Measurements from ENCODE around the gene RBM5. TPM values are rescaled to one million over a fixed set of nuclear protein-coding genes. Genes with fewer than 3 reads are reported as not detected.

RBM5 gene
- total RNA-seq, 2 donors from 2014 or later = 139 to 308 TPM

- intact Hi-C loops (cut with DNase I) = no loop called here
- no peak for ATAC-seq
- no peaks in the 10 kb centered on the region for H3K27me3 ChIP-seq
- 70 to 94% methylated on average over 2 to 5 of the region's 5 CpGs for WGBS, 2 donors
- TF ChIP-seq CTCF (IDR thresholded peaks at IDR 0.05) = no peak
- no peak for TF ChIP-seq POLR2A (IDR thresholded peaks at IDR 0.05)
- no peaks in the 10 kb centered on the region for H3K9me3 ChIP-seq
- H3K4me1 ChIP-seq = peaks cover 25% of the 10 kb centered on the region
- H3K36me3 ChIP-seq (replicated peaks in 1 of 2; ENCODE audit: insufficient read depth in 1 of 2, low read depth in 2 of 2) = no peaks in the 10 kb centered on the region
- DNase-seq = no peak
- no peak overlapping the region for H3K4me3 ChIP-seq
- no peak overlapping the region for H3K27ac ChIP-seq
These were observed 63.0 kb downstream of the RBM5 start for GRCh38 chr3:50151728-50152127.

- intact Hi-C loops (cut with DNase I) = no loop called here
These were observed 65.2 kb downstream of the RBM5 start for GRCh38 chr3:50153782-50154475.

GRCh38 chr3:50154476-50154839 lies 65.7 kb downstream of the RBM5 start:
- H3K27ac ChIP-seq = peak overlapping the region in 3 of 4 donors; percentile 10 to 81 (median 78)
- intact Hi-C loops (cut with DNase I) = no loop called here

More at GRCh38 chr3:50153782-50154475, 65.2 kb downstream of the RBM5 start:
- Histone ChIP-seq H3K27me3 (no peaks in the 10 kb centered on the region), H3K4me1 (peaks cover 25% of the 10 kb centered on the region), H3K27ac (peak overlapping the region in 3 of 4 donors; percentile 10 to 81 (median 78)), H3K36me3 (replicated peaks in 1 of 2; ENCODE audit: insufficient read depth in 1 of 2, low read depth in 2 of 2) (no peaks in the 10 kb centered on the region), H3K9me3 (no peaks in the 10 kb centered on the region), H3K4me3 (no peak overlapping the region)
- no peak for DNase-seq
- TF ChIP-seq CTCF (IDR thresholded peaks at IDR 0.05) (no peak), POLR2A (IDR thresholded peaks at IDR 0.05) (no peak)
- no peak for ATAC-seq
- 37 to 63% methylated on average over 7 to 8 of the region's 9 CpGs for WGBS, 2 donors

GRCh38 chr3:50154840-50155490 lies 66.2 kb downstream of the RBM5 start, which contains the start of gene SEMA3F:
TSS of gene SEMA3F (plus strand) at chr3:50155324. CDS start at chr3:50159623, 4,299 bp downstream.
- TF ChIP-seq CTCF (IDR thresholded peaks at IDR 0.05) (peak in 1 of 7 experiments; percentile 39), POLR2A (IDR thresholded peaks at IDR 0.05) (peak in 2 of 3 donors; percentile 12 to 30)
- no peaks in the 10 kb centered on the region for H3K27me3 ChIP-seq

More at GRCh38 chr3:50154476-50154839, 65.7 kb downstream of the RBM5 start:
- WGBS, 2 donors = 2% methylated on average over 23 of the region's 34 CpGs; no CpG with 5 or more reads in 1 of the 2 donors
- ATAC-seq = peak; percentile 59
- Histone ChIP-seq H3K9me3 (no peaks in the 10 kb centered on the region), H3K36me3 (replicated peaks in 1 of 2; ENCODE audit: insufficient read depth in 1 of 2, low read depth in 2 of 2) (no peaks in the 10 kb centered on the region), H3K4me3 (peak overlapping the region in 1 of 2 donors; percentile 33), H3K4me1 (peaks cover 25% of the 10 kb centered on the region), H3K27me3 (no peaks in the 10 kb centered on the region)
- TF ChIP-seq POLR2A (IDR thresholded peaks at IDR 0.05) = no peak
- peak in 4 of 7 experiments; percentile 19 to 32 (median 24) for TF ChIP-seq CTCF (IDR thresholded peaks at IDR 0.05)
- DNase-seq = no peak

More at GRCh38 chr3:50154840-50155490, 66.2 kb downstream of the RBM5 start, which contains the start of gene SEMA3F:
- H3K4me3 ChIP-seq = peak within 1 kb of the TSS in 1 of 2 donors; percentile 33
- intact Hi-C loops (cut with DNase I) = no loop called here
- DNase-seq = peak; percentile 75 to 83 (median 79)
- H3K27ac ChIP-seq = peak within 1 kb of the TSS; percentile 48 to 81 (median 74)
- peak; percentile 92 for ATAC-seq
- WGBS, 2 donors = 0% methylated on average over 81 of the region's 98 CpGs; no CpG with 5 or more reads in 1 of the 2 donors
- no peaks in the 10 kb centered on the region for H3K9me3 ChIP-seq
- H3K36me3 ChIP-seq (replicated peaks in 1 of 2; ENCODE audit: insufficient read depth in 1 of 2, low read depth in 2 of 2) = no peaks in the 10 kb centered on the region
- peaks cover 25% of the 10 kb centered on the region for H3K4me1 ChIP-seq
